T-helper 17 cell (primary cell): ENCODE measurements around the gene RNF126. TPM values are rescaled to one million over a fixed set of nuclear protein-coding genes. Genes with fewer than 3 reads are reported as not detected.
A peak's percentile ranks its signal among the peaks of the same experiment; 100 is the strongest.
"Not testable (repeated sequence)": the region's sequence is repeated elsewhere in the genome, so short reads cannot be mapped to it uniquely, and the experiment has no call there.

Experiments
- ATAC-seq: fragments of 150-1000 bp; cut with Tn5 transposase; 2 replicates; pipeline ENCODE4 v1.10.0; 2021; ENCODE audit warnings: mild to moderate bottlenecking, moderate library complexity
- DNase-seq, 3 donors: peaks; one replicate each; pipeline versions ENCODE4 v3.0.0 to v3.0.0-alpha.2; 2020 to 2021
- H3K9me3 ChIP-seq: one replicate; pipeline ENCODE4 v1.7.0; 2013; ENCODE audit warnings: low read length, mild to moderate bottlenecking; ENCODE audit not compliant: control insufficient read depth, poor library complexity, severe bottlenecking
- H3K27ac Mint-ChIP-seq: one replicate; pipeline ENCODE4 v1.8.0; 2022; ENCODE audit warnings: mild to moderate bottlenecking, moderate library complexity, mixed read lengths
- H3K27me3 Mint-ChIP-seq: one replicate; pipeline ENCODE4 v1.8.0; 2022; ENCODE audit warnings: mixed read lengths
- H3K36me3 Mint-ChIP-seq: one replicate; pipeline ENCODE4 v1.8.0; 2022; ENCODE audit warnings: low read depth, mixed read lengths
- H3K4me1 Mint-ChIP-seq: one replicate; pipeline ENCODE4 v1.8.0; 2022; ENCODE audit warnings: mild to moderate bottlenecking, mixed read lengths
- H3K4me3 Mint-ChIP-seq: one replicate; pipeline ENCODE4 v1.8.0; 2022; ENCODE audit warnings: mild to moderate bottlenecking, moderate library complexity, mixed read lengths
- total RNA-seq, 4 donors: library from RNA in 2 of 4; stranded (reverse) in 2 of 4; gene quantifications; one replicate each; pipeline ENCODE4 v1.2.3 and lab custom pipeline; 2022 to 2026

RNF126 gene
- total RNA-seq, 2 donors from 2014 or later, result 105 to 126 TPM

DNA sequence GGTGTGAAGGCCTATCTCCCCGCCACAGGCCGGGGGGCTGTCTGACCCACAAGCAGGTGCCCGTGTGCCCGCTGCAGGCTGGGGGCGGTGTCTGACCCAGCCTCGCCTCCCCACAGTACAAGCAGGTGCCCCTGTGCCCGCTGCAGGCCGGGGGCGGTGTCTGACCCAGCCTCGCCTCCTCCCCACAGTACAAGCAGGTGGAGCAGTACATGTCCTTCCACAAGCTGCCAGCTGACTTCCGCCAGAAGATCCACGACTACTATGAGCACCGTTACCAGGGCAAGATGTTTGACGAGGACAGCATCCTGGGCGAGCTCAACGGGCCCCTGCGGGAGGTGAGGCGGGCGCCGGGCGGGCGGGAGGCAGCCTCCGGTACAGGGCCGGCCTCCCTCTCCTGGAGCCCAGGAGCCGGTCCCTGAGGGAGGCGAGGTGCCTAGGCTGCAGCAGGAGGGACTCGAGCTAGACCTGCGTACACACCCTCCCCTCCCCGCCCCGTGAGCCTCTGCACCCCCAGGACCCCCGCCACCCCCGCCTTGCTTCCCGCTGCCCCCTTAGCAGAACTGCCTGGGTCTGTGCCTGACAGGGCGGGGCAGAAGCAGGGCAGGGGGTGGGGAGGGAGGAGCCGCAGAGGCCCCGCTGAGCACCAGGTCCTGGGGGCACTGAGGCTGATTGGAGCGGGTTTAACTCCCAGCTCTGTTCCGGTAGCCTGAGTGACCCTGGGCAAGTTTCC lies 52.8 kb downstream of the RNF126 start:
- H3K36me3 Mint-ChIP-seq, result no peaks in the 10 kb centered on the region
- peaks cover 10% of the 10 kb centered on the region for H3K4me1 Mint-ChIP-seq
- H3K27ac Mint-ChIP-seq, result peak overlapping the region; percentile 93
- peak; percentile 65 for ATAC-seq
- no peaks in the 10 kb centered on the region for H3K27me3 Mint-ChIP-seq
- H3K9me3 ChIP-seq, result no peaks in the 10 kb centered on the region
- peak overlapping the region; percentile 99 for H3K4me3 Mint-ChIP-seq
- no peak for DNase-seq

DNA sequence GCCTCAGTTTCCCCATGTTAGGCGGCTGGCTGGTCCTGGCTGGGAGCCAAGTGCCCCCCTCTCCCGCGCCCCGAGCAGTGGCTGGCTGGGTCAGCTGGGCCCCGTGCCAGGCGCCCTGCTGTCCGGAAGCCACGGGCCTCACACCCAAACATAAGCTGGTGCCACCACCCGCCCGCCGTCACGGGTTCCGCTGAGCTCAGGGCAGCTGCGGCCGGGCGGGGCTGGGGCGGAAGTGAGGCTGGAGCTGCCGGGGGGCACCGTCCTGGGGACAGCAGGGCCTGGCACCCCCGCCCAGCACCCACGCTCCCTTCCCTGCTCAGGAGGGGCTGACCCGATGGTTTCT lies 54.0 kb downstream of the RNF126 start:
- H3K27ac Mint-ChIP-seq, result no peak overlapping the region
- ATAC-seq, result no peak
- H3K36me3 Mint-ChIP-seq, result no peaks in the 10 kb centered on the region

GRCh38 chr19:608155-609003 lies 54.6 kb downstream of the RNF126 start:
- no peak overlapping the region for H3K27ac Mint-ChIP-seq
- no peaks in the 10 kb centered on the region for H3K36me3 Mint-ChIP-seq
- no peak for DNase-seq
- no peaks in the 10 kb centered on the region for H3K9me3 ChIP-seq
- H3K4me3 Mint-ChIP-seq, result no peak overlapping the region
- no peak for ATAC-seq
- H3K27me3 Mint-ChIP-seq, result no peaks in the 10 kb centered on the region
- H3K4me1 Mint-ChIP-seq, result peaks cover 10% of the 10 kb centered on the region

More for the DNA sequence above, 54.0 kb downstream of the RNF126 start:
- Mint-ChIP-seq H3K4me1 (peaks cover 10% of the 10 kb centered on the region), H3K4me3 (no peak overlapping the region), H3K27me3 (no peaks in the 10 kb centered on the region)
- no peaks in the 10 kb centered on the region for H3K9me3 ChIP-seq
- DNase-seq, result no peak

DNA sequence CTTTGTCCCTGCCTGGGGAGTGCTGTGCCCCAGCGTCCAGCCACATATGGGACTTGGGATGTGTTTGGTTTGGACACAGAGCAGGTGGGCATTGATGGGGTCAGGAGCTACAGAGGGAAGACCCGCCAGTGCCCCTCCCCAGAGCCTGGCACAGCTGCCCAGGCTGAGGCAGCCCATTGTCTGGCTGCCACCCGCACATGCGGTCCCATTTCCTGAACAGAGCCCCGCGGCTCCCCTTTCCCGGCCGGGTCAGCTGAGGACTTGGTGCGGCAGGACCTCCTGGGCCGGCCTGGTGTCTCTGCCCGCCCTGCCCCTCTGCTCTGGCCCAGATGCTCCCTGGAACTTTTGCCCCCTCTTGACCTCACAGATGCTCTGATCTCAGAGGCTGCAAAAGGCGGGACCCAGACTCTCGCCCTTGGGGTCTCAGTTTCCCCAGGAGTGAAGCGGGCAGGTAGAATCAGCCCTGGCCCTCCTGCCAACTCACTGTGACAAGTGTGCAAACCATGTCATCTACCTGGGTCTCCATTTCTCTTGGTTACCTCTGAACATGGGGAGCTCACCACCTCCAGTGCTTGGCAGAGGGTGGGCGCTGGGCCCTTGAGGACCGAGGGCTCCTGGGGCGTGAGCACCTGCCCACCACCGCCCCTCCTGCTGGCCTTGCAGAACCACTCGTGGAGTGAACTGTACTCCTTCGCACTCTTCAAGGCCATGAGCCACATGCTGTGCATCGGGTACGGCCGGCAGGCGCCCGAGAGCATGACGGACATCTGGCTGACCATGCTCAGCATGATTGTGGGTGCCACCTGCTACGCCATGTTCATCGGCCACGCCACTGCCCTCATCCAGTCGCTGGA lies 55.5 kb downstream of the RNF126 start:
- H3K4me3 Mint-ChIP-seq, result no peak overlapping the region
- H3K27ac Mint-ChIP-seq, result no peak overlapping the region
- ATAC-seq (no peak), DNase-seq (no peak)
- peaks cover 10% of the 10 kb centered on the region for H3K4me1 Mint-ChIP-seq
- H3K36me3 Mint-ChIP-seq, result no peaks in the 10 kb centered on the region
- no peaks in the 10 kb centered on the region for H3K9me3 ChIP-seq
- H3K27me3 Mint-ChIP-seq, result no peaks in the 10 kb centered on the region

DNA sequence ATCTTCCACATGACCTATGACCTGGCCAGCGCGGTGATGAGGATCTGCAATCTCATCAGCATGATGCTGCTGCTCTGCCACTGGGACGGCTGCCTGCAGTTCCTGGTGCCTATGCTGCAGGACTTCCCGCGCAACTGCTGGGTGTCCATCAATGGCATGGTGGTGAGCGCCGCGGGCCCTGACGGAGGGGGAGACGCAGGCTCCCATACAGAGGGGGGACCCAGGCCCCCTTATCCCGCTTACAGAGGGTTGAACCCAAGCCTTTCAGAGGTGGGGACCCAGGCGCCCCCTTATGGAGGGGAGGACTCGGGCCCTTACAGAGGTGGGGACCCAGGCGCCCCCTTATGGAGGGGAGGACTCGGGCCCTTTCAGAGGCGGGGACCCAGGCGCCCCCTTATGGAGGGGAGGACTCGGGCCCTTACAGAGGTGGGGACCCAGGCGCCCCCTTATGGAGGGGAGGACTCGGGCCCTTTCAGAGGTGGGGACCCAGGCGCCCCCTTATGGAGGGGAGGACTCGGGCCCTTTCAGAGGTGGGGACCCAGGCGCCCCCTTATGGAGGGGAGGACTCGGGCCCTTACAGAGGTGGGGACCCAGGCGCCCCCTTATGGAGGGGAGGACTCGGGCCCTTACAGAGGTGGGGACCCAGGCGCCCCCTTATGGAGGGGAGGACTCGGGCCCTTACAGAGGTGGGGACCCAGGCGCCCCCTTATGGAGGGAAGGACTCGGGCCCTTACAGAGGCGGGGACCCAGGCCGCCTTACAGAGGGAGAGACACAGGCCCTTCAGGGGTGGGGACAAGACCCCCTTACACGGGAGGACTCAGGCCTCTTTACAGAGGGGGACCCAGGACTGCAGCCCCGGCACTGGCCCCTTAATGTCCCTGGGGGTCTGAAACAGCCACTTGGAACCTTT lies 57.7 kb downstream of the RNF126 start:
- not testable (repeated sequence) for H3K9me3 ChIP-seq, H3K36me3 Mint-ChIP-seq, H3K4me3 Mint-ChIP-seq, ATAC-seq, H3K4me1 Mint-ChIP-seq, H3K27ac Mint-ChIP-seq, DNase-seq, H3K27me3 Mint-ChIP-seq

GRCh38 chr19:604355-604754 lies 58.7 kb downstream of the RNF126 start:
- DNase-seq, result peak in 1 of 3 donors; percentile 24
- no peaks in the 10 kb centered on the region for H3K27me3 Mint-ChIP-seq
- H3K27ac Mint-ChIP-seq, result no peak overlapping the region

GRCh38 chr19:603779-604178 lies 59.2 kb downstream of the RNF126 start:
- not testable (repeated sequence) for DNase-seq, H3K27ac Mint-ChIP-seq, H3K9me3 ChIP-seq, H3K27me3 Mint-ChIP-seq, H3K36me3 Mint-ChIP-seq, H3K4me1 Mint-ChIP-seq, H3K4me3 Mint-ChIP-seq
- ATAC-seq, result peak; percentile 73

More at GRCh38 chr19:604355-604754, 58.7 kb downstream of the RNF126 start:
- Mint-ChIP-seq H3K4me3 (no peak overlapping the region), H3K36me3 (no peaks in the 10 kb centered on the region), H3K4me1 (peaks cover 2% of the 10 kb centered on the region)
- ATAC-seq, result peak; percentile 71
- no peaks in the 10 kb centered on the region for H3K9me3 ChIP-seq

DNA sequence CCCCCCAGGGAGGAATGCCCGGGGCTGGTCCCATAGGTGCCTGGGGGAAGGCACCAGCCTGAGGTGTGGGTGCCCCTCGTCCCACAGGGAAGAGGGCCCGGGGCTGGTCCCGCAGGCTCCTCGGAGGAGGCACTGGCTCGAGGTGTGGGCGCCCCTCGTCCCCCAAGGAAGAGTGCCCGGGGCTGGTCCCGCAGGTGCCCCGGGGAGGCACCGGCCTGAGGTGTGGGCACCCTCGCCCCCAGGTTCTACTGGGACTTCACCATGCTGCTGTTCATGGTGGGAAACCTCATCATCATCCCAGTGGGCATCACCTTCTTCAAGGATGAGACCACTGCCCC lies 59.7 kb downstream of the RNF126 start:
- H3K4me1 Mint-ChIP-seq, H3K27me3 Mint-ChIP-seq, ATAC-seq, H3K36me3 Mint-ChIP-seq, DNase-seq, H3K4me3 Mint-ChIP-seq, H3K27ac Mint-ChIP-seq, H3K9me3 ChIP-seq: not testable (repeated sequence)

- no peak overlapping the region for H3K27ac Mint-ChIP-seq
- peaks cover 2% of the 10 kb centered on the region for H3K4me1 Mint-ChIP-seq
- H3K27me3 Mint-ChIP-seq, result no peaks in the 10 kb centered on the region
- H3K4me3 Mint-ChIP-seq, result no peak overlapping the region
- H3K36me3 Mint-ChIP-seq, result no peaks in the 10 kb centered on the region
- DNase-seq, result no peak
- no peak for ATAC-seq
- no peaks in the 10 kb centered on the region for H3K9me3 ChIP-seq
Observed at GRCh38 chr19:602391-603301, 60.4 kb downstream of the RNF126 start.

GRCh38 chr19:601790-602189 lies 61.2 kb downstream of the RNF126 start:
- H3K27me3 Mint-ChIP-seq, result no peaks in the 10 kb centered on the region
- no peak for DNase-seq
- no peaks in the 10 kb centered on the region for H3K36me3 Mint-ChIP-seq
- peaks cover 2% of the 10 kb centered on the region for H3K4me1 Mint-ChIP-seq
- no peaks in the 10 kb centered on the region for H3K9me3 ChIP-seq
- no peak for ATAC-seq
- H3K4me3 Mint-ChIP-seq, result no peak overlapping the region
- no peak overlapping the region for H3K27ac Mint-ChIP-seq

DNA sequence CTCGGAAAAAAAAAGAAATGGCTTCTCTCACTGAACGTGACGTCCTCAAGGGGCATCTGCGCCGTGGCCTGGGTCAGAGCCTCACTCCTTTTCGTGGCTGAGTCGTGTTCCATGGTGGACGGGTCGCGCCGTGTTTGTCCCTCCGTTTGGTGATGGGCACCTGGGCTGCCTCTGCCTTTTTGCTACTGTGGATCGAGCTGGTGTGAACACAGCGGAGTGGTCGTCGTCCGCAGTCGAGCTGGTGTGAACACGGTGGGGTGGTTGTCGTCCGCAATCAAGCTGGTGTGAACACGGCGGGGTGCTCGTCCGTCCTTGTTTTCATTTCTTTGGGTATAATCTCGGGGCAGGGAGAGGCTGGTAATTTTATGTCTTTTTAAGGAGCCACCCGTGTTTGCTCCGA lies 61.7 kb downstream of the RNF126 start:
- H3K9me3 ChIP-seq, result no peaks in the 10 kb centered on the region
- Mint-ChIP-seq H3K36me3 (no peaks in the 10 kb centered on the region), H3K4me1 (peaks cover 2% of the 10 kb centered on the region), H3K27me3 (no peaks in the 10 kb centered on the region), H3K27ac (no peak overlapping the region), H3K4me3 (no peak overlapping the region)
- DNase-seq (no peak), ATAC-seq (no peak)
